GM12878 (cell line): ENCODE results near the gene DENND1A. TPM values are rescaled to one million over a fixed set of nuclear protein-coding genes. Genes with fewer than 3 reads are reported as not detected.

Experiments
- ATAC-seq: fragments of 200-7000 bp; cut with Tn5 transposase; 3 replicates; pipeline ENCODE4 v1.9.1; 2020; ENCODE audit warnings: mild to moderate bottlenecking, moderate library complexity
- BruUV-seq: library from RNA; stranded (reverse); fragments of 400-500 nt; replicated peaks from 2 replicates; lab custom pipeline; 2021; lab: Mats Ljungman, UMichigan
- CTCF ChIA-PET: fragments of 300-600 bp; sonication (Branson Sonifier 250); formaldehyde crosslinking; extraction: SDS; loops from one replicate; lab custom pipeline; 2021; ENCODE audit warnings: inconsistent platforms; lab: Yijun Ruan, JAX
- POLR2A ChIA-PET: fragments of 350-600 bp; formaldehyde crosslinking; extraction: SDS; loops from one replicate; lab custom pipeline; 2021; ENCODE audit warnings: inconsistent platforms; lab: Charles Lee
- RAD21 ChIA-PET: fragments of 300-600 bp; sonication (Branson Sonifier 250); formaldehyde crosslinking; loops from one replicate; lab custom pipeline; 2023; ENCODE audit warnings: antibody characterized with exemption; ENCODE audit not compliant: unreplicated experiment; lab: Charles Lee
- SMC1A ChIA-PET: fragments of 300-600 bp; sonication (Branson Sonifier 250); formaldehyde crosslinking; loops from one replicate; lab custom pipeline; 2023; ENCODE audit not compliant: unreplicated experiment, uncharacterized antibody; lab: Charles Lee
- DNase-seq: peaks from one replicate; pipeline ENCODE4 v3.0.0-alpha.2; 2011; ENCODE audit warnings: low read depth, low spot score
- FAIRE-seq: peaks from 3 replicates; lab custom pipeline; 2011; peaks lifted over from hg19 to GRCh38; lab: Jason Lieb, UNC
- H2AFZ ChIP-seq: 2 replicates; pipeline ENCODE4 v1.6.0; 2011; ENCODE audit warnings: low read depth, low read length, control low read depth; ENCODE audit not compliant: control insufficient read depth
- H3K27ac ChIP-seq: 2 replicates; pipeline ENCODE4 v1.5.1; 2011; ENCODE audit warnings: control low read depth; ENCODE audit not compliant: control insufficient read depth, insufficient read depth
- H3K27me3 ChIP-seq, 2 experiments: replicated peaks in 1 of 2; 2 replicates each; pipeline versions ENCODE4 v1.6.0 to v1.6.1; 2011; ENCODE audit warnings: low read length in 1 of 2; ENCODE audit not compliant: control insufficient read depth in 2 of 2, insufficient read depth in 2 of 2
- H3K36me3 ChIP-seq, 2 experiments: 2 replicates each; pipeline ENCODE4 v1.5.1; 2011; ENCODE audit warnings: low read length in 1 of 2; ENCODE audit not compliant: control insufficient read depth in 2 of 2, insufficient read depth in 2 of 2
- H3K4me1 ChIP-seq: 2 replicates; pipeline ENCODE4 v1.6.1; 2011; ENCODE audit warnings: mild to moderate bottlenecking, low read length, moderate library complexity, mixed read lengths; ENCODE audit not compliant: control insufficient read depth, insufficient read depth
- H3K4me2 ChIP-seq: 2 replicates; pipeline ENCODE4 v1.6.0; 2011; ENCODE audit warnings: control low read depth; ENCODE audit not compliant: control insufficient read depth, insufficient read depth
- H3K4me3 ChIP-seq: fragments of 200-600 bp; sonication (generic); 2 replicates; pipeline ENCODE4 v1.5.1; 2016
- H3K79me2 ChIP-seq: 2 replicates; pipeline ENCODE4 v1.6.0; 2011; ENCODE audit warnings: low read length; ENCODE audit not compliant: control insufficient read depth, insufficient read depth
- H3K9ac ChIP-seq: 2 replicates; pipeline ENCODE4 v1.8.0; 2011; ENCODE audit warnings: low read length, control low read depth, mixed read lengths; ENCODE audit not compliant: control insufficient read depth, insufficient read depth
- H3K9me3 ChIP-seq: replicated peaks from 3 replicates; pipeline ENCODE4 v1.5.1; 2011; ENCODE audit warnings: mild to moderate bottlenecking, low read length; ENCODE audit not compliant: control insufficient read depth, insufficient read depth
- H4K20me1 ChIP-seq: 2 replicates; pipeline ENCODE4 v1.6.0; 2011; ENCODE audit not compliant: control insufficient read depth, insufficient read depth
- BACH1 ChIP-seq: fragments of 450-650 bp; IDR thresholded peaks from 2 replicates; pipeline ENCODE4 v1.6.1; 2017; ENCODE audit warnings: mild to moderate bottlenecking, borderline replicate concordance
- EGR1 ChIP-seq, 2 experiments: IDR thresholded peaks; 1 replicate in 1 of 2; 2 replicates in 1 of 2; pipeline ENCODE4 v1.6.1; 2011 to 2012; ENCODE audit warnings: low read depth in 2 of 2, low read length in 2 of 2, borderline replicate concordance in 1 of 2, mild to moderate bottlenecking in 1 of 2, moderate library complexity in 1 of 2
- HDAC2 ChIP-seq: fragments of 200-600 bp; sonication (generic); IDR thresholded peaks from 2 replicates; pipeline ENCODE4 v1.6.1; 2017
- LARP7 ChIP-seq: fragments of 450-650 bp; IDR thresholded peaks from 2 replicates; pipeline ENCODE4 v1.6.1; 2017; ENCODE audit warnings: mild to moderate bottlenecking
- MAX ChIP-seq: IDR thresholded peaks from 2 replicates; pipeline ENCODE4 v1.6.1; 2012; ENCODE audit warnings: low read depth, low read length, improper control_type of control experiment
- MTA2 ChIP-seq: fragments of 450-650 bp; IDR thresholded peaks from 2 replicates; pipeline ENCODE4 v1.6.1; 2016; ENCODE audit warnings: low read depth, mild to moderate bottlenecking, moderate library complexity
- MTA3 ChIP-seq: IDR thresholded peaks from 2 replicates; pipeline ENCODE4 v1.6.1; 2012; ENCODE audit warnings: low read length, inconsistent platforms, borderline replicate concordance
- NFXL1 ChIP-seq: fragments of 450-650 bp; IDR thresholded peaks from 2 replicates; pipeline ENCODE4 v1.6.1; 2017; ENCODE audit warnings: antibody characterized with exemption, mild to moderate bottlenecking, borderline replicate concordance
- POLR2AphosphoS5 ChIP-seq: IDR thresholded peaks from 2 replicates; pipeline ENCODE4 v1.6.1; 2011; ENCODE audit warnings: mild to moderate bottlenecking, low read length, inconsistent platforms
- TARDBP ChIP-seq: IDR thresholded peaks from 2 replicates; pipeline ENCODE4 v1.6.1; 2016; ENCODE audit warnings: borderline replicate concordance
- TCF3 ChIP-seq: IDR thresholded peaks from 2 replicates; pipeline ENCODE4 v1.6.1; 2012; ENCODE audit warnings: low read depth, mild to moderate bottlenecking, low read length, borderline replicate concordance; ENCODE audit not compliant: insufficient read depth
- WGBS: methylation state at CpG from one replicate; pipeline ENCODE4 v1.1.6; 2016; ENCODE audit warnings: low lambda C conversion rate; ENCODE audit not compliant: insufficient replicate concordance, insufficient coverage; ENCODE audit errors: missing lambda C conversion rate; 5-methylcytosine and 5-hydroxymethylcytosine counted together
- in situ Hi-C: fragments of 300-500 bp; cut with MboI; formaldehyde crosslinking; loops from 9 replicates; pipeline ENCODE4 v1.14.3; 2018; ENCODE audit warnings: mixed read lengths
- intact Hi-C: fragments of 100-400 bp; cut with micrococcal nuclease; formaldehyde crosslinking; loops from one replicate; pipeline ENCODE4 v1.14.2; 2022; ENCODE audit not compliant: unreplicated experiment
- polyA plus RNA-seq, 11 experiments: library from polyadenylated mRNA; depleted of rRNA in 4 of 11; unstranded in 6 of 11; stranded (reverse) in 5 of 11; fragments of >200 nt; fragmentation: Nextera tagmentation in 4 of 11; fragmentation: Illumina TruSeq in 1 of 11; extraction: Ambion mirVana in 4 of 11; extraction: Trizol in 1 of 11; gene quantifications; 1 replicate in 1 of 11; 2 replicates in 10 of 11; pipeline versions ENCODE4 v1.2.1 to v1.2.3, GENCODE V29; 2011 to 2016; ENCODE audit warnings: inconsistent platforms in 2 of 11, missing spikeins in 2 of 11, low read depth in 1 of 11
- total RNA-seq, 4 experiments: library from RNA; depleted of rRNA in 3 of 4; stranded (reverse); fragments of >200 nt in 3 of 4; fragmentation: Illumina TruSeq in 1 of 4; extraction: Trizol in 1 of 4; gene quantifications; 2 replicates each; pipeline versions ENCODE4 v1.2.1 to v1.2.3, GENCODE V29; 2013 to 2021

The DENND1A gene
- total and polyA plus RNA-seq, 10 of the 15 experiments (the other 5 are each of a cell fraction or from before 2014, with no cell fraction given) = 14.1 to 48.6 (median 35.2) TPM

GRCh38 chr9:123525424-123525823, 404.5 kb downstream of the DENND1A start:
- ChIA-PET POLR2A (no interaction called here), CTCF (interaction anchor here (1.5 kb wide), 1 partner anchor 17 kb away, joined by 4 read pairs; no protein-coding TSS in a partner anchor), RAD21 (interaction anchor here (0.7 kb wide), 1 partner anchor 472 kb away, joined by 3 read pairs; no protein-coding TSS in a partner anchor), SMC1A (no interaction called here)
- Histone ChIP-seq H3K27ac (no peak overlapping the region), H3K4me1 (no peaks in the 10 kb centered on the region), H2AFZ (no peak overlapping the region), H3K4me2 (no peak overlapping the region), H3K79me2 (no peaks in the 10 kb centered on the region), H3K9ac (no peak overlapping the region), H3K27me3 (no peaks in the 10 kb centered on the region), H3K36me3 (no peaks in the 10 kb centered on the region), H3K9me3 (no peaks in the 10 kb centered on the region), H4K20me1 (no peaks in the 10 kb centered on the region; the same call in 1 of the 2 replicates), H3K4me3 (no peak overlapping the region)
- no peak for FAIRE-seq
- in situ Hi-C loops (no loop called here), intact Hi-C loops (no loop called here)
- ATAC-seq = no peak
- TF ChIP-seq HDAC2 (no peak), TARDBP (no peak), BACH1 (no peak), LARP7 (no peak), NFXL1 (no peak), TCF3 (no peak), EGR1 (IDR thresholded peaks at IDR 0.05; ENCODE audit: borderline replicate concordance in 1 of 2, low read depth in 2 of 2, low read length in 2 of 2) (no peak)
- 96% methylated on average over 4 of the region's 6 CpGs for WGBS
- no peak for DNase-seq
- no TSS peak for BruUV-seq

- no TSS peak for BruUV-seq
- Histone ChIP-seq H3K79me2 (no peaks in the 10 kb centered on the region), H3K27ac (no peak overlapping the region), H3K9me3 (no peaks in the 10 kb centered on the region), H3K36me3 (no peaks in the 10 kb centered on the region), H2AFZ (no peak overlapping the region), H3K4me1 (no peaks in the 10 kb centered on the region), H3K4me3 (no peak overlapping the region), H3K9ac (no peak overlapping the region), H3K4me2 (no peak overlapping the region), H4K20me1 (no peaks in the 10 kb centered on the region; the same call in 1 of the 2 replicates), H3K27me3 (no peaks in the 10 kb centered on the region)
- no peak for DNase-seq
- no peak for ATAC-seq
- 98% methylated on average over 6 of the region's 6 CpGs for WGBS
- ChIA-PET SMC1A (no interaction called here), CTCF (interaction anchor here (1.5 kb wide), 1 partner anchor 17 kb away, joined by 4 read pairs; no protein-coding TSS in a partner anchor), RAD21 (no interaction called here), POLR2A (no interaction called here)
- intact Hi-C loops (no loop called here), in situ Hi-C loops (no loop called here)
- TF ChIP-seq MTA3 (no peak), POLR2AphosphoS5 (no peak), MAX (no peak), MTA2 (no peak), TARDBP (no peak)
- FAIRE-seq = no peak
These were observed 405.1 kb downstream of the DENND1A start for GRCh38 chr9:123524866-123525265.
